Measurements from ENCODE around the gene ADI1. TPM values are rescaled to one million over a fixed set of nuclear protein-coding genes. Genes with fewer than 3 reads are reported as not detected.
A peak's percentile ranks its signal among the peaks of the same experiment; 100 is the strongest.

Gene ADI1
- total RNA-seq, 1 donor from 2014 or later: 195 TPM

DNA sequence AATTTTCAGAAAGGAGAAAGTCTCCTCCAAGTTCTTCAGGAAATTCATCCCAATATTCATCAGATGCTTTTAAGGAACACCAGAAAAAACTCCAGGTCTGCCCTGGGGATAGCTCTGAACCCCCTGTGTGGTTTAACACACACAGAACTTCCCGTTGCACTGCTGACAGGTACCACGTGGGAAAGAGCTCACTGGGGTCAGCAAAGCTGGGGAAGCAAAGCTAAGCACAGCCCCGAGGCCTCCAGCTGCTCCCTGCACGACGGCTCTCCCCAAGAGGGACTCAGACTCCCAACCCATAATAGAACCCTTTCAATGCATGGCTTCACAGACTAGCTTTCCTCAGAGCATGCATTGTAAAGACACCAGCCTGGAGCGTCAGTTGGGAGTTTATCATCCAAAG is 28.0 kb downstream of the ADI1 start:
- H3K27ac ChIP-seq (replicated peaks): no peak overlapping the region
- H3K4me1 ChIP-seq: peaks cover 24% of the 10 kb centered on the region
- H3K9me3 ChIP-seq (replicated peaks): peaks cover 6% of the 10 kb centered on the region
- H3K4me3 ChIP-seq: no peak overlapping the region
- peaks cover 14% of the 10 kb centered on the region for H3K36me3 ChIP-seq
- TF ChIP-seq, protein P1, sequence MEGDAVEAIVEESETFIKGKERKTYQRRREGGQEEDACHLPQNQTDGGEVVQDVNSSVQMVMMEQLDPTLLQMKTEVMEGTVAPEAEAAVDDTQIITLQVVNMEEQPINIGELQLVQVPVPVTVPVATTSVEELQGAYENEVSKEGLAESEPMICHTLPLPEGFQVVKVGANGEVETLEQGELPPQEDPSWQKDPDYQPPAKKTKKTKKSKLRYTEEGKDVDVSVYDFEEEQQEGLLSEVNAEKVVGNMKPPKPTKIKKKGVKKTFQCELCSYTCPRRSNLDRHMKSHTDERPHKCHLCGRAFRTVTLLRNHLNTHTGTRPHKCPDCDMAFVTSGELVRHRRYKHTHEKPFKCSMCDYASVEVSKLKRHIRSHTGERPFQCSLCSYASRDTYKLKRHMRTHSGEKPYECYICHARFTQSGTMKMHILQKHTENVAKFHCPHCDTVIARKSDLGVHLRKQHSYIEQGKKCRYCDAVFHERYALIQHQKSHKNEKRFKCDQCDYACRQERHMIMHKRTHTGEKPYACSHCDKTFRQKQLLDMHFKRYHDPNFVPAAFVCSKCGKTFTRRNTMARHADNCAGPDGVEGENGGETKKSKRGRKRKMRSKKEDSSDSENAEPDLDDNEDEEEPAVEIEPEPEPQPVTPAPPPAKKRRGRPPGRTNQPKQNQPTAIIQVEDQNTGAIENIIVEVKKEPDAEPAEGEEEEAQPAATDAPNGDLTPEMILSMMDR (IDR thresholded peaks at IDR 0.05; ENCODE audit: borderline replicate concordance): no peak
- intact Hi-C loops (cut with micrococcal nuclease): no loop called here
- H3K27me3 ChIP-seq (ENCODE audit: low read depth): no peaks in the 10 kb centered on the region
- DNase-seq: no peak

DNA sequence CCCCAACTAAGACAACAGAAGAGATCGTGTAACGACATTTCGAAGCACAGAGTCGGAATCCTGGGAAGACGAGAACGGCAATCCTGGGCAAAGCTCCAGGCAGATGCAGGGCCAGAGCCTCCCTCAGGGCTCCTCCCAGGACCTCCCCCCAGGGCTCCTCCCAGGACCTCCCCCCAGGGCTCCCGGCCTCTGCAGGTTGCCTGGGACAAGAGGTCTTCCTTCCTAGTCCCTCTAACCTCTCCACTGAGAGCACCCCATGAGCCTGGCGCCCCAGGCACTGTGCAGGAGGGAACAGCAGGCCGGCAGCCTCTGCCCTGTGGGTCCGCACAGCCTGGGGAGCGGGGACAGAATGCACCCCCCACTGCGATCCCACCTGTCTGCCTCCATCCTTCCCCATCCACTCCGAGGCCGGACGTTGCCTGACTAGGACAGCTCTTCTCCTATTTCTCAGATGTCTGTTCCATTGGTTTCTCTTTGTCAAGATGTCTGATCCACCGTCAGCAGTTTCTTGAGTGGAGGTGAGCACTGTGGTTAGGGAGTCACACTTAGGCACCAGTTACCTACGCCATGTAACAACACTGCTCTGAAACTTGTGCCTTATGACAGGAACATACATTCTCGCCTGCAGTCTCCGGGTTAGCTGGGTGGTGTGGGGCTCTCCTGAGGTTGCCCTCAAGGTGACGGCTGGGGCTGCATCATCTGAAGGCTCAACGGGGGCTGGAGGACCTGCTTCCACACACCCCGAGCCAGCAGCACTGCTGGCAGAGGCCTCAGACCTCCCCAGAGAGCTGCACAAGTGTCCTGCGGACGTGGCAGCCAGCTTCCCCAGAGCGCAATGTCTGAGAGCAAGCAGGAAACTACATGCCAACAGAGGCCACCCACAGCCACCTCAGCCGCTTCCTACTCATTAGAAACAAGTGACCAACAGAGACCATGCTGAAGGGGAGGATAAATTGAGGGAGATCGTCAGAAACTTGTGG is 28.9 kb downstream of the ADI1 start:
- DNase-seq: no peak
- no peak overlapping the region for H3K4me3 ChIP-seq
- H3K9me3 ChIP-seq (replicated peaks): peaks cover 6% of the 10 kb centered on the region
- H3K27me3 ChIP-seq (ENCODE audit: low read depth): no peaks in the 10 kb centered on the region
- TF ChIP-seq, protein P1 (IDR thresholded peaks at IDR 0.05; ENCODE audit: borderline replicate concordance): no peak
- H3K27ac ChIP-seq (replicated peaks): peak overlapping the region; percentile 27
- peaks cover 7% of the 10 kb centered on the region for H3K36me3 ChIP-seq
- intact Hi-C loops (cut with micrococcal nuclease): no loop called here
- H3K4me1 ChIP-seq: peaks cover 24% of the 10 kb centered on the region

DNA sequence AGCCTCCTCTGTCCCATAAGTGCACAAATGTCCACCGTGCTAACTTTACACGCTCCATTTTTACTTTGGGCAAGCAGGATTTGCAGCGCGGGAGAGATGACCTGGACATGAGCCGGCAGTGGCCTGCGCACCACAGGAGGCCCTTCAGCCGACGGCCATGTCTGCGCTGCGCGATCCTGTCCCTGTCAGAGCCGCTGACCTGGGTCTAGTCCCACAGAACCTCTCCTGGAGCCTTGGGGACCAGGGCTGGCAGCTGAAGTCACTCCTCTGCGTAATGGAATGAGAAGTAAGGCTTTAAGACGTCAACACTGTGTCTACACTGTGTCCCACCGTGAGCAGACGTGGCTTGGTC is 29.6 kb downstream of the ADI1 start:
- TF ChIP-seq, protein P1 (IDR thresholded peaks at IDR 0.05; ENCODE audit: borderline replicate concordance): no peak
- no peaks in the 10 kb centered on the region for H3K27me3 ChIP-seq (ENCODE audit: low read depth)
- intact Hi-C loops (cut with micrococcal nuclease): no loop called here
- no peak overlapping the region for H3K4me3 ChIP-seq
- peaks cover 24% of the 10 kb centered on the region for H3K4me1 ChIP-seq
- no peaks in the 10 kb centered on the region for H3K36me3 ChIP-seq
- no peak for DNase-seq
- peak overlapping the region; percentile 27 for H3K27ac ChIP-seq (replicated peaks)
- H3K9me3 ChIP-seq (replicated peaks): peaks cover 6% of the 10 kb centered on the region

DNA sequence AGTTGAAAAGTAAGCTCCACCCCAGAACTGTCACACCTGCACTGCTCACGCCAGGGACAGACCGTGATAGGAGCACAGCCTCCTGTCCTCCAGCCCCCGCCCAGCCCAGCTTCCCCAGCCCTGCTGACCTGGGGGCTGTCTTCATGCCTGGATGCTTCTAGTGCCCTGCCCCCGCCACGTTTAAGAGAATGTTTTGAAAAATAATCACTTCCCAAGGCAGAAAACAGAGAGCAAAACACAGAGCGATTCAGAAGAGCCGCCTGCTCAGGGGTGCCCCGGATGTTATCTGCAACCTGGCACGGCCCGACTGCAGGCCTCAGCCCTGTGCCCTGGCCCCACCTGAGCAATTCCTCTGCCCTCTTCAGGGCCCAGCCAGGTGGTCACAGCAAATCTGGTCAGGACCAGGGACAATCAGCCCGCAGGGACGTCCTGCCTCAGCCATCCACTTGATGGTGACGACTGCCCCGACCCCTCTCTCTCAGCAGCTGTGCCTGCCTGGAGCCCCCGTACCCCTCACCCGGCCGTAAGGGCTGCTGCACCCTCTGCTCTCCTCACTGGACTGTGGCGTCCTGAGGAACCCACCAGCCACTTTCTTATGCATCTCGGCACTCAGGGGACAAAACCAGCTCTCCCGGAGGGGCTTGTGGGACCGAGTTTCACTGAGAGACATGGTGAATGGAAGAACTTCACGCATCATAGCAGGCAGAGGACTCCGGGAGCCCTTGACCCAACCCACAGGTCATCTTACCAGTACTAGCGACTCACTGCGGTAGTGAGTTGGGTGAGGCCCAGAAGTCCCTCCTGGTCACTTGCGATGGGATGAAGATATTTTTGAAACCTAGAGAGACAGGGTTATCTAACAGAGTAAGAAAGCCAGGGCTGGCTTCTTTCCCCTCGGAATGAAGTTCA is 30.2 kb downstream of the ADI1 start:
- H3K27me3 ChIP-seq (ENCODE audit: low read depth): no peaks in the 10 kb centered on the region
- TF ChIP-seq, protein P1 (IDR thresholded peaks at IDR 0.05; ENCODE audit: borderline replicate concordance): no peak

DNA sequence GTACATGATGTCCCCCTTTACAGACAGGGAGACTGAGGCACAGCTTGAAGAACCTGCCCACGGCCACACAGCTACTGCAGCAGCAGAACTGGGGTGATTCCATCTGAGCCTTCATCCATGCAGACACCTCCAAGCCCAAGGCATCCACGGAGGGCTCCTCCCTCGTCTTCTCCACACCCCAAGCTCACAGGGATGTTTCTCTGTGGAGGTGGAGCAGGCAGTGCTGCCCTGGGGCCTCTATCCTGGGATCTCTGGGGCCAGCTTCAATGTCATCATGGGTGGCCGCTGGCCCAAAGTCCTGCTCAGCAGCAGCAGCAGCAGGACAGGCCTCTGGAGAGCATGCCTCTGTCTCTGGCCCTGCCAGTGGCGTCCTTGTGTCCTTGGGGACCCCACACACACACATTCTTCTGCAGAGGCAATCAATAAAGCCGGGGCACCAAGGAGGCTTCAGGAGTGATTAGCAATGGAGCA is 31.2 kb downstream of the ADI1 start:
- H3K4me1 ChIP-seq: peaks cover 11% of the 10 kb centered on the region
- no peaks in the 10 kb centered on the region for H3K27me3 ChIP-seq (ENCODE audit: low read depth)
- H3K4me3 ChIP-seq: no peak overlapping the region
- H3K9me3 ChIP-seq (replicated peaks): peaks cover 6% of the 10 kb centered on the region
- intact Hi-C loops (cut with micrococcal nuclease): no loop called here
- H3K27ac ChIP-seq (replicated peaks): peak overlapping the region; percentile 46
- DNase-seq: no peak
- TF ChIP-seq, protein P1 (IDR thresholded peaks at IDR 0.05; ENCODE audit: borderline replicate concordance): no peak
- H3K36me3 ChIP-seq: no peaks in the 10 kb centered on the region

More for the DNA sequence above, 30.2 kb downstream of the ADI1 start:
- Histone ChIP-seq H3K4me3 (no peak overlapping the region), H3K36me3 (no peaks in the 10 kb centered on the region), H3K27ac (replicated peaks) (peak overlapping the region; percentile 27), H3K4me1 (peaks cover 21% of the 10 kb centered on the region), H3K9me3 (replicated peaks) (peaks cover 6% of the 10 kb centered on the region)
- DNase-seq: no peak
- intact Hi-C loops (cut with micrococcal nuclease): no loop called here

All from left ventricle myocardium inferior (tissue), 1 donor.